RWPE1 (cell line): ENCODE results near the gene ALDH1B1.

Experiments
- CTCF ChIA-PET: fragments of 350-600 bp; sonication (Branson Sonifier 250); formaldehyde crosslinking; extraction: SDS; loops from one replicate; lab custom pipeline; 2021; lab: Yijun Ruan, JAX
- POLR2A ChIA-PET: fragments of 400-600 bp; formaldehyde crosslinking; extraction: SDS; loops from one replicate; lab custom pipeline; 2020; ENCODE audit warnings: antibody characterized with exemption; ENCODE audit not compliant: low non-redundant PET; lab: Yijun Ruan, JAX
- DNase-seq: peaks from one replicate; pipeline ENCODE4 v3.0.0; 2012; ENCODE audit warnings: low spot score
- H3K27ac ChIP-seq: fragments of 450-650 bp; 2 replicates; pipeline ENCODE4 v1.5.1; 2017
- CTCF ChIP-seq: fragments of 450-650 bp; conservative IDR thresholded peaks from 2 replicates; pipeline ENCODE4 v1.5.1; 2017; ENCODE audit warnings: low read depth, mild to moderate bottlenecking

The ALDH1B1 gene

GRCh38 chr9:38346811-38347210, 45.7 kb upstream of the ALDH1B1 start:
- CTCF ChIA-PET: no interaction called here
- no peak for TF ChIP-seq CTCF
- DNase-seq: no peak
- no peak overlapping the region for H3K27ac ChIP-seq
- POLR2A ChIA-PET: no interaction called here

- H3K27ac ChIP-seq: no peak overlapping the region
- POLR2A ChIA-PET: no interaction called here
- DNase-seq: no peak
- CTCF ChIA-PET: no interaction called here
- no peak for TF ChIP-seq CTCF
Observed at GRCh38 chr9:38347271-38347671, 45.2 kb upstream of the ALDH1B1 start.

GRCh38 chr9:38347946-38348345, 44.6 kb upstream of the ALDH1B1 start:
- ChIA-PET POLR2A (no interaction called here), CTCF (no interaction called here)
- TF ChIP-seq CTCF: no peak
- no peak for DNase-seq
- H3K27ac ChIP-seq: no peak overlapping the region

- TF ChIP-seq CTCF: no peak
- no peak overlapping the region for H3K27ac ChIP-seq
- DNase-seq: no peak
- CTCF ChIA-PET: no interaction called here
- POLR2A ChIA-PET: no interaction called here
Observed at GRCh38 chr9:38350529-38350928, 42.0 kb upstream of the ALDH1B1 start.

- CTCF ChIA-PET: interaction anchor here (0.8 kb wide), 1 partner anchor 439 kb away, joined by 3 read pairs; no protein-coding TSS in a partner anchor
- no peak for DNase-seq
- TF ChIP-seq CTCF: no peak
- no peak overlapping the region for H3K27ac ChIP-seq
- POLR2A ChIA-PET: no interaction called here
Observed at GRCh38 chr9:38352530-38353328, 39.8 kb upstream of the ALDH1B1 start.

- no peak for TF ChIP-seq CTCF
- H3K27ac ChIP-seq: no peak overlapping the region
- DNase-seq: no peak
- POLR2A ChIA-PET: no interaction called here
- CTCF ChIA-PET: no interaction called here
Observed at GRCh38 chr9:38355115-38355514, 37.4 kb upstream of the ALDH1B1 start.
